Measurements from ENCODE around the gene TM4SF18.

TM4SF18 gene

GRCh38 chr3:149288655-149289054 lies 44.8 kb downstream of the TM4SF18 start:
- no peak for TF ChIP-seq CTCF (IDR thresholded peaks at IDR 0.05; ENCODE audit: insufficient read depth, low read depth, low read length, missing control alignments)
- no peak for DNase-seq (ENCODE audit: low read depth)
- no peak overlapping the region for H3K4me3 ChIP-seq (ENCODE audit: low read length)

DNA sequence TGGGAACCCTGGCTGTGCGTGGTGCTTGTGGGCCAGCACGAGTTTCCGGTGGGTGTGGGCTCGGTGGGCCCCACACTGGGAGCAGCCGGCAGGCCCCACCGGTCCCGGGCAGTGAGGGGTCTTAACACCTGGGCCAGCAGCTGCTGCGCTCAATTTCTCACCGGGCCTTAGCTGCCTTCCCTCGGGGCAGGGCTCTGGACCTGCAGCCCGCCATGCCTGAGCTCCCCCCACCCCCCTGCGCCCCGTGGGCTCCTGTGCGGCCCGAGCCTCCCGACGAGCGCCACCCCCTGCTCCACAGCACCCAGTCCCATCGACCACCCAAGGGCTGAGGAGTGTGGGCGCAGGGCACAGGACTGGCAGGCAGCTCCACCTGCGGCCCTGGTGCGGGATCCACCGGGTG lies 49.4 kb downstream of the TM4SF18 start:
- no peak for TF ChIP-seq CTCF (IDR thresholded peaks at IDR 0.05; ENCODE audit: insufficient read depth, low read depth, low read length, missing control alignments)
- H3K4me3 ChIP-seq (ENCODE audit: low read length) = no peak overlapping the region
- DNase-seq (ENCODE audit: low read depth) = no peak

DNA sequence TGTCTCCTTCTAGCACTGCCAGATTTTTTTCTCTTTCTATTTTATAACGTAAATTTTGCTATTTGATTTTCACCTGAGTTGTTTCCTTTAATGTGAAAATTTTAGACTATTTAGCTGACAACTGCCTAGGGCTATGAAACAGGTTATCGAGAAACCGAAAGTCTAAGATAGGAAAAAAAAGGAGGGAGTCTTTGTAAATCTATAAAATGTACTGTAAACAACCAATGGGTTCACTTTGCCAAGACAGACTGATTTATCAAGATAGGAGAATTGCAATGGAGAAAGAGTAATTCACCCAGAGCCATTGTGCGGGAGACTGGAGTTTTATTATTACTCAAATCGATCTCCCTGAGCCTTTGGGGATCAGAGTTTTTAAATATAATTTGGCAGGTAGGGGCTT lies 50.0 kb downstream of the TM4SF18 start:
- no peak overlapping the region for H3K4me3 ChIP-seq (ENCODE audit: low read length)
- TF ChIP-seq CTCF (IDR thresholded peaks at IDR 0.05; ENCODE audit: insufficient read depth, low read depth, low read length, missing control alignments) = no peak
- DNase-seq (ENCODE audit: low read depth) = no peak

GRCh38 chr3:149282836-149283235 lies 50.6 kb downstream of the TM4SF18 start:
- no peak for DNase-seq (ENCODE audit: low read depth)
- no peak for TF ChIP-seq CTCF (IDR thresholded peaks at IDR 0.05; ENCODE audit: insufficient read depth, low read depth, low read length, missing control alignments)
- H3K4me3 ChIP-seq (ENCODE audit: low read length) = no peak overlapping the region

GRCh38 chr3:149282322-149282721 lies 51.1 kb downstream of the TM4SF18 start:
- no peak for DNase-seq (ENCODE audit: low read depth)
- no peak overlapping the region for H3K4me3 ChIP-seq (ENCODE audit: low read length)
- no peak for TF ChIP-seq CTCF (IDR thresholded peaks at IDR 0.05; ENCODE audit: insufficient read depth, low read depth, low read length, missing control alignments)

- H3K4me3 ChIP-seq (ENCODE audit: low read length) = no peak overlapping the region
- DNase-seq (ENCODE audit: low read depth) = no peak
Observed at GRCh38 chr3:149280671-149281349, 52.6 kb downstream of the TM4SF18 start.

More at GRCh38 chr3:149280671-149281349, 52.6 kb downstream of the TM4SF18 start:
- no peak for TF ChIP-seq CTCF (IDR thresholded peaks at IDR 0.05; ENCODE audit: insufficient read depth, low read depth, low read length, missing control alignments)
